NCI-H2171 treated with DMSO at 0.1 percent for 48 hours (cell line): ENCODE measurements around the gene COL18A1.

Experiments
- DNase-seq: peaks from one replicate; lab custom pipeline; 2025; lab: John Stamatoyannopoulos, UW

The COL18A1 gene

GRCh38 chr21:45383111-45383614 lies 21.8 kb upstream of the COL18A1 start:
- DNase-seq: no peak

- no peak for DNase-seq
Measured at GRCh38 chr21:45383615-45384201, 21.3 kb upstream of the COL18A1 start.

- DNase-seq: no peak
Measured at GRCh38 chr21:45384656-45385548, 20.1 kb upstream of the COL18A1 start.

GRCh38 chr21:45385549-45386050 lies 19.4 kb upstream of the COL18A1 start:
- DNase-seq: no peak

- DNase-seq: no peak
Measured at GRCh38 chr21:45386336-45386727, 18.6 kb upstream of the COL18A1 start.

GRCh38 chr21:45386728-45387371 lies 18.1 kb upstream of the COL18A1 start:
- DNase-seq: no peak

GRCh38 chr21:45387506-45387905 lies 17.5 kb upstream of the COL18A1 start:
- DNase-seq: no peak

GRCh38 chr21:45388011-45388521 lies 16.9 kb upstream of the COL18A1 start:
- DNase-seq: no peak

GRCh38 chr21:45388611-45389296 lies 16.2 kb upstream of the COL18A1 start:
- DNase-seq: no peak

GRCh38 chr21:45390121-45390751 lies 14.7 kb upstream of the COL18A1 start:
- DNase-seq: no peak

- DNase-seq: no peak
Measured at GRCh38 chr21:45390831-45391742, 13.9 kb upstream of the COL18A1 start.

GRCh38 chr21:45391743-45392572 lies 13.0 kb upstream of the COL18A1 start:
- DNase-seq: no peak

- DNase-seq: no peak
Measured at GRCh38 chr21:45392573-45392971, 12.4 kb upstream of the COL18A1 start.

- no peak for DNase-seq
Measured at GRCh38 chr21:45393021-45393420, 11.9 kb upstream of the COL18A1 start.

- DNase-seq: no peak
Measured at GRCh38 chr21:45393833-45394638, 10.9 kb upstream of the COL18A1 start.

GRCh38 chr21:45396620-45396995 lies 8.4 kb upstream of the COL18A1 start:
- no peak for DNase-seq

- DNase-seq: no peak
Measured at GRCh38 chr21:45397381-45397780, 7.6 kb upstream of the COL18A1 start.

- DNase-seq: peak; percentile 34
Measured at GRCh38 chr21:45401054-45401518, 3.9 kb upstream of the COL18A1 start.
